K562 (cell line): ENCODE measurements around the gene MPL. TPM values are rescaled to one million over a fixed set of nuclear protein-coding genes. Genes with fewer than 3 reads are reported as not detected.

Experiments used
- ATAC-seq: fragments of 200-7000 bp; cut with Tn5 transposase; 3 replicates; pipeline ENCODE4 v1.9.1; 2020; ENCODE audit warnings: moderate library complexity
- BruUV-seq: library from RNA; stranded (reverse); fragments of 400-500 nt; replicated peaks from 2 replicates; lab custom pipeline; 2021; lab: Mats Ljungman, UMichigan
- CTCF ChIA-PET: fragments of 300-600 bp; formaldehyde crosslinking; extraction: SDS; loops from one replicate; lab custom pipeline; 2021; ENCODE audit warnings: low intra/inter-chr PET ratio; lab: Yijun Ruan, JAX
- POLR2A ChIA-PET: fragments of 300-600, 350-650 bp; sonication (Branson Sonifier 250); formaldehyde crosslinking; extraction: SDS; loops from one replicate; lab custom pipeline; 2021; ENCODE audit warnings: antibody characterized with exemption, inconsistent platforms; lab: Yijun Ruan, JAX
- DNase-seq, 4 experiments: peaks; one replicate each; pipeline versions ENCODE4 v3.0.0 to v3.0.0-alpha.2; 2011 to 2018; ENCODE audit warnings: low spot score in 3 of 4, mixed read lengths in 3 of 4; ENCODE audit errors: extremely low read depth in 1 of 4
- FAIRE-seq: peaks from 2 replicates; lab custom pipeline; 2011; peaks lifted over from hg19 to GRCh38; lab: Jason Lieb, UNC
- H2AFZ ChIP-seq: 2 replicates; pipeline ENCODE4 v1.6.0; 2011; ENCODE audit warnings: low read depth, low read length, control low read depth, inconsistent platforms
- H3K27ac ChIP-seq: fragments of 200-600 bp; 3 replicates; pipeline ENCODE4 v1.8.0; 2011; ENCODE audit warnings: low read depth, mild to moderate bottlenecking, control low read depth, inconsistent platforms, low read length, moderate library complexity, mixed read lengths; ENCODE audit errors: extremely low read depth
- H3K27me3 ChIP-seq, 2 experiments: fragments of 300-600 bp in 1 of 2; 2 replicates in 1 of 2; 3 replicates in 1 of 2; pipeline versions ENCODE4 v1.6.0 to v1.8.0; 2011; ENCODE audit warnings: inconsistent platforms in 2 of 2, low read length in 2 of 2, mild to moderate bottlenecking in 1 of 2, mixed read lengths in 1 of 2, moderate library complexity in 1 of 2; ENCODE audit not compliant: control insufficient read depth in 2 of 2, insufficient read depth in 2 of 2
- H3K36me3 ChIP-seq: fragments of 300-600 bp; 3 replicates; pipeline ENCODE4 v1.8.0; 2011; ENCODE audit warnings: mild to moderate bottlenecking, low read length, inconsistent platforms; ENCODE audit not compliant: control insufficient read depth, insufficient read depth
- H3K4me1 ChIP-seq, 2 experiments: fragments of 200-600 bp in 1 of 2; replicated peaks in 1 of 2; 2 replicates in 1 of 2; 3 replicates in 1 of 2; pipeline versions ENCODE4 v1.5.1 to v1.8.0; 2011; ENCODE audit warnings: inconsistent platforms in 2 of 2, low read length in 2 of 2, mild to moderate bottlenecking in 1 of 2, mixed read lengths in 1 of 2, moderate library complexity in 1 of 2; ENCODE audit not compliant: control insufficient read depth in 2 of 2, insufficient read depth in 2 of 2
- H3K4me2 ChIP-seq: 2 replicates; pipeline ENCODE4 v1.6.1; 2011; ENCODE audit warnings: low read length, control low read depth, inconsistent platforms, mixed read lengths; ENCODE audit not compliant: insufficient read depth
- H3K4me3 ChIP-seq: fragments of 200-600 bp; sonication (generic), shearing (Covaris generic); 2 replicates; pipeline ENCODE4 v1.5.1; 2016; ENCODE audit warnings: control low read depth, inconsistent platforms
- H3K79me2 ChIP-seq: fragments of 200-600 bp; 3 replicates; pipeline ENCODE4 v1.8.0; 2011; ENCODE audit warnings: low read length, inconsistent platforms; ENCODE audit not compliant: control insufficient read depth, insufficient read depth
- H3K9ac ChIP-seq, 2 experiments: 2 replicates each; pipeline versions ENCODE4 v1.6.0 to v1.6.1; 2011; ENCODE audit warnings: low read depth in 2 of 2, low read length in 2 of 2, control low read depth in 1 of 2, inconsistent platforms in 1 of 2, mild to moderate bottlenecking in 1 of 2, mixed read lengths in 1 of 2; ENCODE audit not compliant: insufficient read depth in 1 of 2
- H3K9me1 ChIP-seq: one replicate; pipeline ENCODE4 v1.6.0; 2011; ENCODE audit warnings: inconsistent platforms, mild to moderate bottlenecking, low read length, moderate library complexity; ENCODE audit not compliant: control insufficient read depth, insufficient read depth
- H3K9me3 ChIP-seq: replicated peaks from 2 replicates; pipeline ENCODE4 v1.5.1; 2011; ENCODE audit warnings: low read depth, low read length, inconsistent platforms; ENCODE audit not compliant: control insufficient read depth, insufficient read depth
- H4K20me1 ChIP-seq: replicated peaks from 2 replicates; pipeline ENCODE4 v1.6.1; 2011; ENCODE audit warnings: low read length, inconsistent platforms, mixed read lengths; ENCODE audit not compliant: control insufficient read depth, insufficient read depth
- MAX ChIP-seq: sonication (generic); formaldehyde crosslinking; IDR thresholded peaks from 2 replicates; pipeline ENCODE4 v1.9.0; 2022; ENCODE audit warnings: mild to moderate bottlenecking, missing genetic modification reagents
- RNF219 ChIP-seq: fragments of 250-450 bp; sonication (Bioruptor Pico); IDR thresholded peaks from 2 replicates; pipeline ENCODE4 v1.5.0; 2022; ENCODE audit warnings: mild to moderate bottlenecking
- THRAP3 ChIP-seq: fragments of 450-650 bp; IDR thresholded peaks from 2 replicates; pipeline ENCODE4 v1.6.1; 2016; ENCODE audit warnings: mild to moderate bottlenecking, inconsistent platforms, borderline replicate concordance
- TOE1 ChIP-seq, 2 experiments: fragments of 450-650 bp in 1 of 2; sonication (generic) in 1 of 2; formaldehyde crosslinking in 1 of 2; IDR thresholded peaks; 2 replicates each; pipeline versions ENCODE4 v1.7.1 to v1.8.0; 2016 to 2022; ENCODE audit warnings: borderline replicate concordance in 2 of 2, mild to moderate bottlenecking in 2 of 2, antibody characterized with exemption in 1 of 2, inconsistent platforms in 1 of 2, low read depth in 1 of 2, missing genetic modification reagents in 1 of 2, moderate library complexity in 1 of 2
- WGBS: fragments of 100-300 bp; shearing (Covaris generic); methylation state at CpG from one replicate; pipeline ENCODE4 v1.1.6; 2016; ENCODE audit warnings: low coverage, mixed read lengths; ENCODE audit not compliant: insufficient coverage; ENCODE audit errors: missing lambda C conversion rate; 5-methylcytosine and 5-hydroxymethylcytosine counted together
- in situ Hi-C: fragments of 300-500 bp; cut with MboI; formaldehyde crosslinking; loops from 4 replicates; pipeline ENCODE4 v1.15.0; 2018; ENCODE audit warnings: inconsistent platforms, mixed read lengths
- intact Hi-C: fragments of 100-400 bp; cut with micrococcal nuclease; formaldehyde crosslinking; loops from 2 replicates; pipeline ENCODE4 v1.14.2; 2022
- polyA plus RNA-seq, 8 experiments: library from polyadenylated mRNA; depleted of rRNA in 4 of 8; stranded (reverse) in 5 of 8; unstranded in 3 of 8; fragments of >200 nt; fragmentation: Nextera tagmentation in 2 of 8; fragmentation: Illumina TruSeq in 1 of 8; extraction: Ambion mirVana in 2 of 8; extraction: Trizol in 1 of 8; gene quantifications; 2 replicates each; pipeline versions ENCODE4 v1.2.1 to v1.2.3, GENCODE V29; 2011 to 2014; ENCODE audit warnings: inconsistent platforms in 1 of 8, missing spikeins in 1 of 8
- total RNA-seq, 7 experiments: library from RNA; depleted of rRNA in 6 of 7; stranded (reverse); fragments of >200 nt in 6 of 7; fragmentation: Illumina TruSeq in 2 of 7; extraction: Trizol in 2 of 7; gene quantifications; 2 replicates each; pipeline versions ENCODE4 v1.2.1 to v1.2.3, GENCODE V29; 2011 to 2021; ENCODE audit warnings: low replicate concordance in 1 of 7

MPL gene
- total and polyA plus RNA-seq, 9 of the 15 experiments (the other 6 are each of a cell fraction or from before 2014, with no cell fraction given) = not detected

- Histone ChIP-seq H3K4me2 (no peak overlapping the region), H4K20me1 (0 out of 2 replicates have a peak, but pooled peaks cover 4% of the 10 kb centered on the region), H3K9me3 (no peaks in the 10 kb centered on the region), H3K27ac (no peak overlapping the region), H3K4me1 (peaks cover 0 to 15% of the 10 kb centered on the region in 2 experiments; a peak in 2 of 5 replicates), H3K27me3 (peaks cover 11 to 63% of the 10 kb centered on the region in 2 experiments; a peak in 3 of 5 replicates), H3K79me2 (no peaks in the 10 kb centered on the region), H3K4me3 (no peak overlapping the region), H3K9ac (peak overlapping the region in 1 of 2 experiments; percentile 56; a peak in 2 of 4 replicates), H3K9me1 (no peaks in the 10 kb centered on the region)
- no peak for ATAC-seq
- BruUV-seq = no TSS peak
- ChIA-PET CTCF (no interaction called here), POLR2A (interaction anchor here (0.6 to 1.5 kb wide), 3 partner anchors 8 to 77 kb away, joined by 3 to 4 read pairs (median 3); partner anchors contain the start of genes MED8 and SZT2)
- intact Hi-C loops = no loop called here
- TF ChIP-seq MAX (CRISPR knock-in tag) (0 out of 2 replicates have a peak, but pooled peaks have one; percentile 15), TOE1 (IDR thresholded peaks at IDR 0.05; ENCODE audit: borderline replicate concordance) (no peak), TOE1 (CRISPR knock-in tag; IDR thresholded peaks at IDR 0.05; ENCODE audit: borderline replicate concordance, low read depth) (no peak), RNF219 (CRISPR knock-in tag) (no peak), THRAP3 (no peak)
- TF ChIP-seq, all 486 proteins: peak for 1
- H3K36me3 ChIP-seq = no peaks in the 10 kb centered on the region
- H2AFZ ChIP-seq = no peak overlapping the region
- 43% methylated on average over 24 of the region's 24 CpGs for WGBS
- DNase-seq = no peak
- in situ Hi-C loops = no loop called here
- no peak for FAIRE-seq
Observed at GRCh38 chr1:43312663-43313515, 24.7 kb upstream of the MPL start.
